Measurements from ENCODE around the gene TPPP3. TPM values are rescaled to one million over a fixed set of nuclear protein-coding genes. Genes with fewer than 3 reads are reported as not detected.

Gene TPPP3
- polyA plus RNA-seq, 1 of the 3 experiments (the other 2 are of a cell fraction), result 33.5 TPM

- Histone ChIP-seq H3K9ac (no peak overlapping the region), H2AFZ (ENCODE audit: low read depth) (no peak overlapping the region), H3K4me3 (ENCODE audit: low read depth in 2 of 2, low read length in 1 of 2) (no peak overlapping the region; a peak in 1 of 4 replicates), H3K4me1 (ENCODE audit: control insufficient read depth in 1 of 2, insufficient read depth in 2 of 2, low read depth in 1 of 2, low read length in 1 of 2) (peaks cover 1 to 39% of the 10 kb centered on the region in 2 experiments; a peak in 3 of 4 replicates), H4K20me1 (ENCODE audit: insufficient read depth) (no peaks in the 10 kb centered on the region), H3K36me3 (replicated peaks in 1 of 2; ENCODE audit: control insufficient read depth in 1 of 2, insufficient read depth in 2 of 2, low read length in 1 of 2) (no peaks in the 10 kb centered on the region), H3K79me2 (ENCODE audit: insufficient read depth) (no peaks in the 10 kb centered on the region), H3K9me3 (no peaks in the 10 kb centered on the region), H3K27ac (ENCODE audit: low read depth in 2 of 2, low read length in 1 of 2) (peak overlapping the region in 1 of 2 experiments; percentile 76; a peak in 2 of 4 replicates), H3K4me2 (no peak overlapping the region), H3K27me3 (ENCODE audit: insufficient read depth) (no peaks in the 10 kb centered on the region), H3K9me2 (no peaks in the 10 kb centered on the region), H3F3A (replicated peaks; ENCODE audit: insufficient read depth) (peaks cover 6% of the 10 kb centered on the region)
- TF ChIP-seq GATA2 (CRISPR knock-in tag; IDR thresholded peaks at IDR 0.05) (peak; percentile 48; the same call in 1 of the 2 replicates), SIN3A (IDR thresholded peaks at IDR 0.05; ENCODE audit: borderline replicate concordance, low read depth, low read length) (no peak), SMC3 (IDR thresholded peaks at IDR 0.05; ENCODE audit: low read depth, low read length) (no peak), JUND (IDR thresholded peaks at IDR 0.05) (no peak), POLR2AphosphoS5 (IDR thresholded peaks at IDR 0.05; ENCODE audit: low read depth, low read length) (no peak)
- WGBS (ENCODE audit: low lambda C conversion rate), result 65% methylated on average over 10 of the region's 19 CpGs
- ChIA-PET CTCF (interaction anchor here (0.8 to 1.8 kb wide), 6 partner anchors 8 to 73 kb away, joined by 3 to 6 read pairs (median 4); partner anchors contain the start of genes KCTD19, LRRC36 and ZDHHC1), POLR2A (no interaction called here)
- peak; percentile 69 for DNase-seq
Measured at GRCh38 chr16:67399749-67400704, 6.7 kb upstream of the TPPP3 start.

DNA sequence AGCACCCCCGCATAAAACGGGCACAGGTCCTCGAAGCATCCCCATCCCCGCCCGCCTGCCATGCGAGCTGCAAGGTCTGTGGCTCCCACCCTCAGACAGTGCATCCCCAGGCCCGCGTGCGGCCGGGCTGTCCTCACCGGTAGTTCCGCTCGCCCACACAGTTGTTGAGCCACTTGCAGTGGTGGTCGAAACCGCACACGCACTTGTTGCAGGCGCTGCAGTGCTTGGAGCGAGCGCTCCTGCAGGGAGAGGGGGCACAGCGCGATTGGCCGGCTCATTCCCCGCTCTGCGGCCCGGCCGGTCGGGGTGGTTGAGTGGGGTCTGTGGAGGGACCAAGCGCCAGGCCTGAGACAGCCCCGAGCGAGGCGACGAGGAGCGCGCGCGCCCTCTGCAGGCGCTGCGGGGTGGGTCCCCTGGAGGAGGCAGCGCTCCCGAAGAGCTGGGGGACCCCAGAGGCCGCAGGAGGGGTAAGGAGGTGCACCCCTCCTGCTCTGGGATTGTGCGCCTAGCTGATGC is 6.0 kb upstream of the TPPP3 start:
- POLR2A ChIA-PET, result no interaction called here
- TF ChIP-seq, protein P1, sequence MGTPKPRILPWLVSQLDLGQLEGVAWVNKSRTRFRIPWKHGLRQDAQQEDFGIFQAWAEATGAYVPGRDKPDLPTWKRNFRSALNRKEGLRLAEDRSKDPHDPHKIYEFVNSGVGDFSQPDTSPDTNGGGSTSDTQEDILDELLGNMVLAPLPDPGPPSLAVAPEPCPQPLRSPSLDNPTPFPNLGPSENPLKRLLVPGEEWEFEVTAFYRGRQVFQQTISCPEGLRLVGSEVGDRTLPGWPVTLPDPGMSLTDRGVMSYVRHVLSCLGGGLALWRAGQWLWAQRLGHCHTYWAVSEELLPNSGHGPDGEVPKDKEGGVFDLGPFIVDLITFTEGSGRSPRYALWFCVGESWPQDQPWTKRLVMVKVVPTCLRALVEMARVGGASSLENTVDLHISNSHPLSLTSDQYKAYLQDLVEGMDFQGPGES (IDR thresholded peaks at IDR 0.05; ENCODE audit: low read depth, low read length), result no peak
- TF ChIP-seq EP300 (IDR thresholded peaks at IDR 0.05; ENCODE audit: borderline replicate concordance in 1 of 2, low read depth in 1 of 2, low read length in 1 of 2) (no peak), YY1 (IDR thresholded peaks at IDR 0.05; ENCODE audit: low read depth) (no peak), CTCF (IDR thresholded peaks at IDR 0.05) (0 out of 2 replicates have a peak, but pooled peaks have one; percentile 16), FOXM1 (IDR thresholded peaks at IDR 0.05; ENCODE audit: low read depth) (no peak), RFX5 (IDR thresholded peaks at IDR 0.05; ENCODE audit: low read length) (no peak), MEF2A (IDR thresholded peaks at IDR 0.05; ENCODE audit: borderline replicate concordance, low read depth) (no peak), USF2 (IDR thresholded peaks at IDR 0.05; ENCODE audit: borderline replicate concordance, low read depth, low read length) (no peak), POLR2AphosphoS5 (IDR thresholded peaks at IDR 0.05; ENCODE audit: low read depth, low read length) (no peak)
- TF ChIP-seq, protein P2, sequence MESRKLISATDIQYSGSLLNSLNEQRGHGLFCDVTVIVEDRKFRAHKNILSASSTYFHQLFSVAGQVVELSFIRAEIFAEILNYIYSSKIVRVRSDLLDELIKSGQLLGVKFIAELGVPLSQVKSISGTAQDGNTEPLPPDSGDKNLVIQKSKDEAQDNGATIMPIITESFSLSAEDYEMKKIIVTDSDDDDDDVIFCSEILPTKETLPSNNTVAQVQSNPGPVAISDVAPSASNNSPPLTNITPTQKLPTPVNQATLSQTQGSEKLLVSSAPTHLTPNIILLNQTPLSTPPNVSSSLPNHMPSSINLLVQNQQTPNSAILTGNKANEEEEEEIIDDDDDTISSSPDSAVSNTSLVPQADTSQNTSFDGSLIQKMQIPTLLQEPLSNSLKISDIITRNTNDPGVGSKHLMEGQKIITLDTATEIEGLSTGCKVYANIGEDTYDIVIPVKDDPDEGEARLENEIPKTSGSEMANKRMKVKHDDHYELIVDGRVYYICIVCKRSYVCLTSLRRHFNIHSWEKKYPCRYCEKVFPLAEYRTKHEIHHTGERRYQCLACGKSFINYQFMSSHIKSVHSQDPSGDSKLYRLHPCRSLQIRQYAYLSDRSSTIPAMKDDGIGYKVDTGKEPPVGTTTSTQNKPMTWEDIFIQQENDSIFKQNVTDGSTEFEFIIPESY (IDR thresholded peaks at IDR 0.05; ENCODE audit: borderline replicate concordance, low read depth), result no peak

More for the DNA sequence above, 6.0 kb upstream of the TPPP3 start:
- H3K4me1 ChIP-seq (ENCODE audit: control insufficient read depth in 1 of 2, insufficient read depth in 2 of 2, low read depth in 1 of 2, low read length in 1 of 2), result peaks cover 0 to 39% of the 10 kb centered on the region in 2 experiments; a peak in 2 of 4 replicates
- WGBS (ENCODE audit: low lambda C conversion rate), result 96% methylated on average over 15 of the region's 42 CpGs
- H2AFZ ChIP-seq (ENCODE audit: low read depth), result no peak overlapping the region
- H3K27ac ChIP-seq (ENCODE audit: low read depth in 2 of 2, low read length in 1 of 2), result peak overlapping the region in 1 of 2 experiments; percentile 76; a peak in 2 of 4 replicates
- no peak overlapping the region for H3K4me2 ChIP-seq
- CTCF ChIA-PET, result interaction anchor here (0.8 to 1.8 kb wide), 7 partner anchors 8 to 73 kb away, joined by 3 to 6 read pairs (median 4); partner anchors contain the start of genes KCTD19, LRRC36 and ZDHHC1
- no peaks in the 10 kb centered on the region for H3K9me2 ChIP-seq
- H3K36me3 ChIP-seq (replicated peaks in 1 of 2; ENCODE audit: control insufficient read depth in 1 of 2, insufficient read depth in 2 of 2, low read length in 1 of 2), result no peaks in the 10 kb centered on the region
- H3K79me2 ChIP-seq (ENCODE audit: insufficient read depth), result no peaks in the 10 kb centered on the region
- DNase-seq, result peak; percentile 60
- no peak overlapping the region for H3K9ac ChIP-seq
- H4K20me1 ChIP-seq (ENCODE audit: insufficient read depth), result no peaks in the 10 kb centered on the region
- H3K9me3 ChIP-seq, result no peaks in the 10 kb centered on the region
- H3K27me3 ChIP-seq (ENCODE audit: insufficient read depth), result no peaks in the 10 kb centered on the region
- peaks cover 5% of the 10 kb centered on the region for H3F3A ChIP-seq (replicated peaks; ENCODE audit: insufficient read depth)
- no peak overlapping the region; a peak in 1 of 4 replicates for H3K4me3 ChIP-seq (ENCODE audit: low read depth in 2 of 2, low read length in 1 of 2)
